Astrocyte (in vitro differentiated cells and primary cell): Measurements from ENCODE around the gene JPH3. TPM values are rescaled to one million over a fixed set of nuclear protein-coding genes. Genes with fewer than 3 reads are reported as not detected.

Source experiments
- DNase-seq: peaks from one replicate; pipeline ENCODE4 v3.0.0-alpha.2; 2010; ENCODE audit warnings: low read depth
- FAIRE-seq: peaks from 2 replicates; lab custom pipeline; 2011; peaks lifted over from hg19 to GRCh38; lab: Jason Lieb, UNC
- H2AFZ ChIP-seq: 2 replicates; pipeline ENCODE4 v1.6.0; 2012; ENCODE audit warnings: low read depth, low read length, inconsistent platforms
- H3K27ac ChIP-seq: 2 replicates; pipeline ENCODE4 v1.5.1; 2011; ENCODE audit warnings: low read depth, low read length, inconsistent platforms
- H3K27me3 ChIP-seq: 2 replicates; pipeline ENCODE4 v1.6.0; 2011; ENCODE audit warnings: low read length, inconsistent platforms; ENCODE audit not compliant: insufficient read depth
- H3K36me3 ChIP-seq: 2 replicates; pipeline ENCODE4 v1.5.1; 2011; ENCODE audit warnings: low read length, inconsistent platforms; ENCODE audit not compliant: insufficient read depth
- H3K4me1 ChIP-seq: 2 replicates; pipeline ENCODE4 v1.5.1; 2011; ENCODE audit warnings: low read length, inconsistent platforms; ENCODE audit not compliant: insufficient read depth
- H3K4me2 ChIP-seq: 2 replicates; pipeline ENCODE4 v1.6.0; 2012; ENCODE audit warnings: low read length, inconsistent platforms
- H3K4me3 ChIP-seq: 2 replicates; pipeline ENCODE4 v1.5.1; 2011; ENCODE audit warnings: low read depth, mild to moderate bottlenecking, low read length, inconsistent platforms; ENCODE audit not compliant: insufficient read depth
- H3K79me2 ChIP-seq: 2 replicates; pipeline ENCODE4 v1.6.0; 2012; ENCODE audit warnings: mild to moderate bottlenecking, low read length, inconsistent platforms; ENCODE audit not compliant: insufficient read depth
- H3K9ac ChIP-seq: 2 replicates; pipeline ENCODE4 v1.6.0; 2012; ENCODE audit warnings: mild to moderate bottlenecking, low read length, inconsistent platforms
- H3K9me3 ChIP-seq: 2 replicates; pipeline ENCODE4 v1.5.1; 2012; ENCODE audit warnings: low read depth, mild to moderate bottlenecking, low read length, inconsistent platforms; ENCODE audit not compliant: insufficient read depth
- H4K20me1 ChIP-seq: 2 replicates; pipeline ENCODE4 v1.6.0; 2012; ENCODE audit warnings: low read length, inconsistent platforms; ENCODE audit not compliant: insufficient read depth
- H3K27ac Mint-ChIP-seq: one replicate; pipeline ENCODE4 v1.8.0; 2021; ENCODE audit warnings: mild to moderate bottlenecking, mixed read lengths; ENCODE audit not compliant: unreplicated experiment
- H3K27me3 Mint-ChIP-seq: one replicate; pipeline ENCODE4 v1.8.0; 2021; ENCODE audit warnings: low read depth, mixed read lengths; ENCODE audit not compliant: unreplicated experiment
- H3K36me3 Mint-ChIP-seq: one replicate; pipeline ENCODE4 v1.8.0; 2021; ENCODE audit warnings: low read depth, mixed read lengths; ENCODE audit not compliant: unreplicated experiment
- H3K4me1 Mint-ChIP-seq: one replicate; pipeline ENCODE4 v1.8.0; 2021; ENCODE audit warnings: low read depth, mixed read lengths; ENCODE audit not compliant: unreplicated experiment
- H3K4me3 Mint-ChIP-seq: one replicate; pipeline ENCODE4 v1.8.0; 2021; ENCODE audit warnings: mild to moderate bottlenecking, moderate library complexity, mixed read lengths; ENCODE audit not compliant: unreplicated experiment
- H3K9me3 Mint-ChIP-seq: one replicate; pipeline ENCODE4 v1.8.0; 2021; ENCODE audit warnings: mild to moderate bottlenecking, mixed read lengths; ENCODE audit not compliant: unreplicated experiment
- CTCF ChIP-seq: IDR thresholded peaks from 2 replicates; pipeline ENCODE4 v1.5.1; 2011; ENCODE audit warnings: low read depth, mild to moderate bottlenecking, inconsistent platforms, low read length, moderate library complexity; ENCODE audit not compliant: insufficient read depth
- EZH2 ChIP-seq: IDR thresholded peaks from 2 replicates; pipeline ENCODE4 v1.6.1; 2012; ENCODE audit warnings: mild to moderate bottlenecking, low read length, inconsistent platforms; ENCODE audit not compliant: insufficient read depth
- total RNA-seq: library from RNA; stranded (reverse); gene quantifications from 2 replicates; pipeline ENCODE4 v1.2.1, GENCODE V29; 2021

JPH3 gene
- total RNA-seq, 1 donor from 2014 or later: 8.6 TPM

GRCh38 chr16:87648236-87648635, 45.9 kb downstream of the JPH3 start:
- FAIRE-seq (no peak), DNase-seq (no peak)
- Histone ChIP-seq H3K4me2 (no peak overlapping the region), H3K27ac (no peak overlapping the region), H3K36me3 (no peaks in the 10 kb centered on the region), H3K9me3 (no peaks in the 10 kb centered on the region), H3K79me2 (no peaks in the 10 kb centered on the region), H3K4me3 (no peak overlapping the region), H3K4me1 (no peaks in the 10 kb centered on the region), H3K27me3 (peaks cover 30% of the 10 kb centered on the region), H3K9ac (no peak overlapping the region), H2AFZ (no peak overlapping the region), H4K20me1 (no peaks in the 10 kb centered on the region)
- H3K4me1 Mint-ChIP-seq: no peaks in the 10 kb centered on the region
- no peak overlapping the region for H3K27ac Mint-ChIP-seq
- no peaks in the 10 kb centered on the region for H3K9me3 Mint-ChIP-seq
- H3K4me3 Mint-ChIP-seq: no peak overlapping the region
- TF ChIP-seq EZH2 (no peak), CTCF (no peak)
- no peaks in the 10 kb centered on the region for H3K36me3 Mint-ChIP-seq
- peaks cover 31% of the 10 kb centered on the region for H3K27me3 Mint-ChIP-seq

- DNase-seq (no peak), FAIRE-seq (no peak)
- H3K4me3 Mint-ChIP-seq: no peak overlapping the region
- H3K9me3 Mint-ChIP-seq: no peaks in the 10 kb centered on the region
- Histone ChIP-seq H3K79me2 (no peaks in the 10 kb centered on the region), H3K4me1 (no peaks in the 10 kb centered on the region), H2AFZ (no peak overlapping the region), H3K27me3 (peaks cover 30% of the 10 kb centered on the region), H3K4me2 (no peak overlapping the region), H3K36me3 (no peaks in the 10 kb centered on the region), H4K20me1 (no peaks in the 10 kb centered on the region), H3K4me3 (no peak overlapping the region), H3K9me3 (no peaks in the 10 kb centered on the region), H3K9ac (no peak overlapping the region), H3K27ac (no peak overlapping the region)
- TF ChIP-seq CTCF (no peak), EZH2 (no peak)
- no peak overlapping the region for H3K27ac Mint-ChIP-seq
- H3K36me3 Mint-ChIP-seq: no peaks in the 10 kb centered on the region
- peaks cover 27% of the 10 kb centered on the region for H3K27me3 Mint-ChIP-seq
- H3K4me1 Mint-ChIP-seq: no peaks in the 10 kb centered on the region
These were observed 46.6 kb downstream of the JPH3 start for GRCh38 chr16:87648698-87649487.

- no peaks in the 10 kb centered on the region for H3K79me2 ChIP-seq
- Mint-ChIP-seq H3K4me3 (no peak overlapping the region), H3K36me3 (peaks cover 2% of the 10 kb centered on the region), H3K4me1 (no peaks in the 10 kb centered on the region), H3K9me3 (no peaks in the 10 kb centered on the region), H3K27ac (no peak overlapping the region), H3K27me3 (peaks cover 22% of the 10 kb centered on the region)
- no peak overlapping the region for H3K27ac ChIP-seq
- H2AFZ ChIP-seq: no peak overlapping the region
- no peak overlapping the region for H3K4me3 ChIP-seq
- no peaks in the 10 kb centered on the region for H4K20me1 ChIP-seq
- H3K36me3 ChIP-seq: no peaks in the 10 kb centered on the region
- no peak overlapping the region for H3K9ac ChIP-seq
- peaks cover 24% of the 10 kb centered on the region for H3K27me3 ChIP-seq
- FAIRE-seq: no peak
- H3K4me2 ChIP-seq: no peak overlapping the region
- no peaks in the 10 kb centered on the region for H3K4me1 ChIP-seq
- DNase-seq: no peak
- no peak for TF ChIP-seq EZH2
- no peak for TF ChIP-seq CTCF
- peaks cover under 1% of the 10 kb centered on the region for H3K9me3 ChIP-seq
These were observed 50.1 kb downstream of the JPH3 start for GRCh38 chr16:87652386-87652785.
